ENCODE measurements around the gene CAPZA2. TPM values are rescaled to one million over a fixed set of nuclear protein-coding genes. Genes with fewer than 3 reads are reported as not detected.

Gene CAPZA2
- total and polyA plus RNA-seq, 10 of the 15 experiments (the other 5 are each of a cell fraction or from before 2014, with no cell fraction given) = 50.0 to 379 (median 117) TPM

DNA sequence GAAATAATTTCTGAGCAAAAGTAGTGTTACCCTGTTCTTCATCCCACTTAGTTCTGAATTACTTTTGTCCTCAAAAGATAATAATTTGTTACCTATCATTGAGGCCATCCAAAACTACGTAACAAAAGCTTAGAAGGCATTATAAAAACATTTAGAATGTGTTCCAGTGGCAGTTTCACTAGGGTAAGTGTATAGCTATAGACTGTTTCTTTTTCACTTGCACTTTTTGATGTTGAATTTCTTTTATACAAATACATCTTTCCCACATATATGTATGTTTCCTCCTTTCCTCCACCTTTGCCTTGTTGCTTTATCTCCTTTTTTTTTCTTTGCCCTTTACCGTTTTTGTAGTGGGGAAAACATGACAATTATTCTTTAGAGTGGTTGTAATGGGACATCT, 33.5 kb downstream of the CAPZA2 start:
- Histone ChIP-seq H4K20me1 (ENCODE audit: control insufficient read depth, insufficient read depth) (no peaks in the 10 kb centered on the region), H3K4me2 (ENCODE audit: control insufficient read depth, insufficient read depth) (no peak overlapping the region), H3K36me3 (ENCODE audit: control insufficient read depth in 2 of 2, insufficient read depth in 2 of 2, low read length in 1 of 2) (peaks cover 0 to 14% of the 10 kb centered on the region in 2 experiments; a peak in 2 of 4 replicates), H3K27ac (ENCODE audit: control insufficient read depth, insufficient read depth) (no peak overlapping the region), H3K9me3 (replicated peaks; ENCODE audit: control insufficient read depth, insufficient read depth, low read length) (no peaks in the 10 kb centered on the region; the same call in none of the 3 replicates), H3K79me2 (ENCODE audit: control insufficient read depth, insufficient read depth, low read length) (peaks cover 2% of the 10 kb centered on the region), H3K27me3 (replicated peaks in 1 of 2; ENCODE audit: control insufficient read depth in 2 of 2, insufficient read depth in 2 of 2, low read length in 1 of 2) (no peaks in the 10 kb centered on the region), H3K9ac (ENCODE audit: control insufficient read depth, insufficient read depth, low read length) (no peak overlapping the region), H3K4me1 (ENCODE audit: control insufficient read depth, insufficient read depth, low read length) (no peaks in the 10 kb centered on the region), H3K4me3 (no peak overlapping the region), H2AFZ (ENCODE audit: control insufficient read depth, low read depth, low read length) (no peak overlapping the region)
- WGBS (ENCODE audit: insufficient coverage, insufficient replicate concordance, low lambda C conversion rate, missing lambda C conversion rate) = 88% methylated on average over 2 of the region's 2 CpGs
- SMC1A ChIA-PET (ENCODE audit: uncharacterized antibody, unreplicated experiment) = interaction anchor here (0.9 to 1.9 kb wide), 9 partner anchors 10 to 235 kb away, joined by 3 to 9 read pairs (median 4); no protein-coding TSS in a partner anchor
- DNase-seq (ENCODE audit: low read depth, low spot score) = no peak
- RAD21 ChIA-PET (ENCODE audit: unreplicated experiment) = no interaction called here
- no TSS peak for BruUV-seq (replicated peaks)
- ATAC-seq = no peak
- in situ Hi-C loops (cut with MboI) = no loop called here
- POLR2A ChIA-PET = interaction anchor here (1.4 to 1.7 kb wide), 2 partner anchors 11 kb away, joined by 3 to 6 read pairs; no protein-coding TSS in a partner anchor
- CTCF ChIA-PET = interaction anchor here (0.6 to 2.3 kb wide), 8 partner anchors 8 to 232 kb away, joined by 3 to 6 read pairs (median 4); no protein-coding TSS in a partner anchor
- intact Hi-C loops (cut with micrococcal nuclease; ENCODE audit: unreplicated experiment) = no loop called here
- TF ChIP-seq CBX5 (IDR thresholded peaks at IDR 0.05; ENCODE audit: low read depth) (no peak), SMAD1 (IDR thresholded peaks at IDR 0.05; ENCODE audit: low read depth, partially characterized antibody) (no peak), IKZF2 (IDR thresholded peaks at IDR 0.05) (no peak), SMAD5 (IDR thresholded peaks at IDR 0.05; ENCODE audit: low read depth) (no peak)
- no peak for FAIRE-seq

- in situ Hi-C loops (cut with MboI) (no loop called here), intact Hi-C loops (cut with micrococcal nuclease; ENCODE audit: unreplicated experiment) (no loop called here)
- Histone ChIP-seq H4K20me1 (ENCODE audit: control insufficient read depth, insufficient read depth) (no peaks in the 10 kb centered on the region), H3K4me3 (no peak overlapping the region), H3K9ac (ENCODE audit: control insufficient read depth, insufficient read depth, low read length) (no peak overlapping the region), H3K27me3 (replicated peaks in 1 of 2; ENCODE audit: control insufficient read depth in 2 of 2, insufficient read depth in 2 of 2, low read length in 1 of 2) (no peaks in the 10 kb centered on the region), H3K27ac (ENCODE audit: control insufficient read depth, insufficient read depth) (no peak overlapping the region), H3K79me2 (ENCODE audit: control insufficient read depth, insufficient read depth, low read length) (no peaks in the 10 kb centered on the region; the same call in 1 of the 2 replicates), H3K9me3 (replicated peaks; ENCODE audit: control insufficient read depth, insufficient read depth, low read length) (no peaks in the 10 kb centered on the region; the same call in none of the 3 replicates), H3K36me3 (ENCODE audit: control insufficient read depth in 2 of 2, insufficient read depth in 2 of 2, low read length in 1 of 2) (peaks cover 0 to 16% of the 10 kb centered on the region in 2 experiments; a peak in 2 of 4 replicates), H2AFZ (ENCODE audit: control insufficient read depth, low read depth, low read length) (no peak overlapping the region), H3K4me2 (ENCODE audit: control insufficient read depth, insufficient read depth) (no peak overlapping the region), H3K4me1 (ENCODE audit: control insufficient read depth, insufficient read depth, low read length) (no peaks in the 10 kb centered on the region)
- ChIA-PET SMC1A (ENCODE audit: uncharacterized antibody, unreplicated experiment) (interaction anchor here (0.6 to 2.2 kb wide), 5 partner anchors 10 to 747 kb away, joined by 3 to 9 read pairs (median 3); no protein-coding TSS in a partner anchor), RAD21 (ENCODE audit: unreplicated experiment) (no interaction called here), POLR2A (interaction anchor here (0.6 to 1.3 kb wide), 2 partner anchors 8 to 20 kb away, joined by 3 to 4 read pairs; no protein-coding TSS in a partner anchor), CTCF (interaction anchor here (3.6 kb wide), 1 partner anchor 229 kb away, joined by 15 read pairs; no protein-coding TSS in a partner anchor)
- no TSS peak for BruUV-seq (replicated peaks)
- WGBS (ENCODE audit: insufficient coverage, insufficient replicate concordance, low lambda C conversion rate, missing lambda C conversion rate) = 100% methylated on average over 4 of the region's 4 CpGs
- no peak for DNase-seq (ENCODE audit: low read depth, low spot score)
- no peak for ATAC-seq
- FAIRE-seq = no peak
- TF ChIP-seq, protein P1, sequence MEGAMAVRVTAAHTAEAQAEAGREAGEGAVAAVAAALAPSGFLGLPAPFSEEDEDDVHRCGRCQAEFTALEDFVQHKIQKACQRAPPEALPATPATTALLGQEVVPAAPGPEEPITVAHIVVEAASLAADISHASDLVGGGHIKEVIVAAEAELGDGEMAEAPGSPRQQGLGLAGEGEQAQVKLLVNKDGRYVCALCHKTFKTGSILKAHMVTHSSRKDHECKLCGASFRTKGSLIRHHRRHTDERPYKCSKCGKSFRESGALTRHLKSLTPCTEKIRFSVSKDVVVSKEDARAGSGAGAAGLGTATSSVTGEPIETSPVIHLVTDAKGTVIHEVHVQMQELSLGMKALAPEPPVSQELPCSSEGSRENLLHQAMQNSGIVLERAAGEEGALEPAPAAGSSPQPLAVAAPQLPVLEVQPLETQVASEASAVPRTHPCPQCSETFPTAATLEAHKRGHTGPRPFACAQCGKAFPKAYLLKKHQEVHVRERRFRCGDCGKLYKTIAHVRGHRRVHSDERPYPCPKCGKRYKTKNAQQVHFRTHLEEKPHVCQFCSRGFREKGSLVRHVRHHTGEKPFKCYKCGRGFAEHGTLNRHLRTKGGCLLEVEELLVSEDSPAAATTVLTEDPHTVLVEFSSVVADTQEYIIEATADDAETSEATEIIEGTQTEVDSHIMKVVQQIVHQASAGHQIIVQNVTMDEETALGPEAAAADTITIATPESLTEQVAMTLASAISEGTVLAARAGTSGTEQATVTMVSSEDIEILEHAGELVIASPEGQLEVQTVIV (IDR thresholded peaks at IDR 0.05; ENCODE audit: borderline replicate concordance, partially characterized antibody) = no peak
- TF ChIP-seq MAX (IDR thresholded peaks at IDR 0.05; ENCODE audit: low read depth, low read length) (no peak), ELK1 (IDR thresholded peaks at IDR 0.05; ENCODE audit: low read depth, low read length) (no peak), FOXM1 (IDR thresholded peaks at IDR 0.05; ENCODE audit: low read depth, low read length) (no peak), ZBED1 (IDR thresholded peaks at IDR 0.05; ENCODE audit: borderline replicate concordance) (no peak), PML (IDR thresholded peaks at IDR 0.05; ENCODE audit: low read length) (no peak), PBX3 (IDR thresholded peaks at IDR 0.05; ENCODE audit: insufficient replicate concordance, low read depth, low read length) (no peak)
These were observed 35.3 kb downstream of the CAPZA2 start for GRCh38 chr7:116897661-116898060.

Data from GM12878 (cell line).